HCT116 (cell line): ENCODE measurements around the gene NUDT22. TPM values are rescaled to one million over a fixed set of nuclear protein-coding genes. Genes with fewer than 3 reads are reported as not detected.

Experiments used
- ATAC-seq: fragments of 200-7000 bp; cut with Tn5 transposase; 2 replicates; pipeline ENCODE4 v1.9.1; 2020; ENCODE audit warnings: mild to moderate bottlenecking, moderate library complexity
- BruUV-seq: library from RNA; stranded (reverse); fragments of 400-500 nt; replicated peaks from 2 replicates; lab custom pipeline; 2021; lab: Mats Ljungman, UMichigan
- CTCF ChIA-PET: fragments of 300-600 bp; sonication (Branson Sonifier 250); formaldehyde crosslinking; loops from one replicate; lab custom pipeline; 2021; ENCODE audit warnings: antibody characterized with exemption; lab: Charles Lee
- POLR2A ChIA-PET: fragments of 300-600, 350-600 bp; sonication (Branson Sonifier 250); formaldehyde crosslinking; loops from one replicate; lab custom pipeline; 2021; ENCODE audit warnings: antibody characterized with exemption; lab: Charles Lee
- RAD21 ChIA-PET, 2 experiments: fragments of 300-600 bp; sonication (Branson Sonifier 250); formaldehyde crosslinking; loops; one replicate each; lab custom pipeline; 2023; ENCODE audit warnings: low total read pairs in 2 of 2; ENCODE audit not compliant: uncharacterized antibody in 2 of 2, unreplicated experiment in 2 of 2, low non-redundant PET in 1 of 2; lab: Charles Lee
- DNase-seq: peaks from one replicate; pipeline ENCODE4 v3.0.0-alpha.2; 2010; ENCODE audit warnings: low read depth, low spot score
- H2AFZ ChIP-seq: fragments of 200-600 bp; shearing (Covaris generic), sonication (generic); 2 replicates; pipeline ENCODE4 v1.6.1; 2017; ENCODE audit warnings: low read depth, mixed run types, mixed read lengths, antibody characterized with exemption, low read length; ENCODE audit not compliant: poor library complexity, severe bottlenecking
- H3K27ac ChIP-seq: 2 replicates; pipeline ENCODE4 v1.5.1; 2012; ENCODE audit warnings: low read depth, low read length
- H3K27me3 ChIP-seq: fragments of 200-600 bp; sonication (generic); 2 replicates; pipeline ENCODE4 v1.6.1; 2016; ENCODE audit warnings: mixed run types, low read length, mixed read lengths; ENCODE audit not compliant: insufficient read depth
- H3K36me3 ChIP-seq, 2 experiments: fragments of 200-500 bp in 1 of 2; fragments of 200-600 bp in 1 of 2; sonication (Bioruptor generic) in 1 of 2; sonication (generic) in 1 of 2; 2 replicates each; pipeline versions ENCODE4 v1.5.1 to v1.6.1; 2014 to 2016; ENCODE audit warnings: low read length in 2 of 2, inconsistent platforms in 1 of 2, mixed read lengths in 1 of 2, mixed run types in 1 of 2; ENCODE audit not compliant: insufficient read depth in 2 of 2, control insufficient read depth in 1 of 2
- H3K4me1 ChIP-seq, 2 experiments: fragments of 200-600 bp in 1 of 2; sonication (generic) in 1 of 2; 2 replicates each; pipeline versions ENCODE4 v1.5.1 to v1.6.1; 2012 to 2017; ENCODE audit warnings: low read length in 2 of 2, inconsistent platforms in 1 of 2, mild to moderate bottlenecking in 1 of 2, mixed read lengths in 1 of 2, mixed run types in 1 of 2, moderate library complexity in 1 of 2; ENCODE audit not compliant: insufficient read depth in 2 of 2, control insufficient read depth in 1 of 2
- H3K4me2 ChIP-seq: fragments of 200-600 bp; sonication (generic); 2 replicates; pipeline ENCODE4 v1.6.1; 2017; ENCODE audit warnings: mixed run types, low read length, mixed read lengths
- H3K4me3 ChIP-seq, 2 experiments: fragments of 200-600 bp in 1 of 2; sonication (generic) in 1 of 2; replicated peaks in 1 of 2; 2 replicates each; pipeline ENCODE4 v1.5.1; 2011 to 2016; ENCODE audit warnings: low read length in 2 of 2, control low read depth in 1 of 2, low read depth in 1 of 2, mild to moderate bottlenecking in 1 of 2, mixed read lengths in 1 of 2, mixed run types in 1 of 2
- H3K79me2 ChIP-seq: fragments of 200-600 bp; sonication (generic); 2 replicates; pipeline ENCODE4 v1.6.1; 2017; ENCODE audit warnings: mild to moderate bottlenecking, mixed run types, low read length, moderate library complexity, mixed read lengths; ENCODE audit not compliant: insufficient read depth
- H3K9ac ChIP-seq: fragments of 200-600 bp; sonication (generic); 2 replicates; pipeline ENCODE4 v1.6.1; 2016; ENCODE audit warnings: low read length, mixed read lengths
- H3K9me2 ChIP-seq: fragments of 200-600 bp; sonication (generic), shearing (Covaris generic); 2 replicates; pipeline ENCODE4 v1.6.1; 2017; ENCODE audit warnings: mixed run types, mild to moderate bottlenecking, moderate library complexity; ENCODE audit not compliant: insufficient read depth
- H3K9me3 ChIP-seq, 2 experiments: fragments of 200-500 bp in 1 of 2; fragments of 200-600 bp in 1 of 2; sonication (Bioruptor generic) in 1 of 2; sonication (generic) in 1 of 2; 2 replicates each; pipeline ENCODE4 v1.6.1; 2014 to 2017; ENCODE audit warnings: low read length in 2 of 2, mixed read lengths in 2 of 2, inconsistent platforms in 1 of 2, low read depth in 1 of 2, mild to moderate bottlenecking in 1 of 2, mixed run types in 1 of 2, moderate library complexity in 1 of 2; ENCODE audit not compliant: control insufficient read depth in 1 of 2, insufficient read depth in 1 of 2
- H4K20me1 ChIP-seq: fragments of 200-600 bp; sonication (generic), shearing (Covaris generic); 2 replicates; pipeline ENCODE4 v1.6.1; 2017; ENCODE audit warnings: mixed run types, mild to moderate bottlenecking, moderate library complexity; ENCODE audit not compliant: insufficient read depth
- CBX3 ChIP-seq: IDR thresholded peaks from 2 replicates; pipeline ENCODE4 v1.6.1; 2012; ENCODE audit warnings: low read depth
- EGR1 ChIP-seq: IDR thresholded peaks from 2 replicates; pipeline ENCODE4 v1.6.1; 2012; ENCODE audit warnings: low read depth
- ELF1 ChIP-seq: IDR thresholded peaks from 2 replicates; pipeline ENCODE4 v1.6.1; 2012; ENCODE audit warnings: low read depth, borderline replicate concordance
- EZH2 ChIP-seq: fragments of 200-600 bp; sonication (generic); IDR thresholded peaks from 2 replicates; pipeline ENCODE4 v1.6.1; 2017; ENCODE audit warnings: antibody characterized with exemption, mixed run types
- FOSL1 ChIP-seq: IDR thresholded peaks from 2 replicates; pipeline ENCODE4 v1.6.1; 2012; ENCODE audit warnings: low read depth
- JUND ChIP-seq: IDR thresholded peaks from 2 replicates; pipeline ENCODE4 v1.6.1; 2012
- RAD21 ChIP-seq: IDR thresholded peaks from 2 replicates; pipeline ENCODE4 v1.6.1; 2012; ENCODE audit warnings: low read depth, mild to moderate bottlenecking
- TCF7L2 ChIP-seq: IDR thresholded peaks from 2 replicates; pipeline ENCODE4 v1.7.0; 2011; ENCODE audit warnings: borderline replicate concordance, inconsistent platforms; ENCODE audit not compliant: insufficient read depth, insufficient read length; ENCODE audit errors: extremely low read depth
- ZBTB33 ChIP-seq: IDR thresholded peaks from 2 replicates; pipeline ENCODE4 v1.6.1; 2011; ENCODE audit warnings: mild to moderate bottlenecking, low read length, moderate library complexity; ENCODE audit not compliant: insufficient replicate concordance; ENCODE audit errors: extremely low read depth
- ZFX ChIP-seq: fragments of 450-650 bp; IDR thresholded peaks from 2 replicates; pipeline ENCODE4 v1.6.1; 2017
- ZNF274 ChIP-seq: fragments of 200-500 bp; sonication (Bioruptor generic); IDR thresholded peaks from 2 replicates; pipeline ENCODE4 v1.6.1; 2014; ENCODE audit warnings: mild to moderate bottlenecking, low read depth, low read length, inconsistent platforms
- intact Hi-C: fragments of 100-400 bp; cut with micrococcal nuclease; formaldehyde crosslinking; loops from 2 replicates; pipeline ENCODE4 v1.10.0; 2022
- total RNA-seq: library from RNA; stranded (reverse); gene quantifications from one replicate; pipeline ENCODE4 v1.2.1, GENCODE V29; 2021; ENCODE audit not compliant: unreplicated experiment

The NUDT22 gene
- total RNA-seq, 1 experiment from 2014 or later, result 70.9 TPM

- no peak for DNase-seq
- H3K79me2 ChIP-seq, result peaks cover 19% of the 10 kb centered on the region; the same call in 1 of the 2 replicates
- no peaks in the 10 kb centered on the region for H3K27me3 ChIP-seq
- no peaks in the 10 kb centered on the region for H4K20me1 ChIP-seq
- no peak overlapping the region for H2AFZ ChIP-seq
- intact Hi-C loops, result no loop called here
- ChIA-PET CTCF (interaction anchor here (0.8 to 1.5 kb wide), 2 partner anchors 20 to 80 kb away, joined by 3 to 4 read pairs; no protein-coding TSS in a partner anchor), POLR2A (no interaction called here), RAD21 (interaction anchor here in 1 of 2 experiments (0.8 kb wide), 1 partner anchor 20 kb away, joined by 3 read pairs; no protein-coding TSS in a partner anchor)
- H3K9me3 ChIP-seq, result no peaks in the 10 kb centered on the region
- H3K9ac ChIP-seq, result no peak overlapping the region
- peak overlapping the region in 1 of 2 experiments; percentile 90; a peak in 2 of 4 replicates for H3K4me3 ChIP-seq
- no peak for ATAC-seq
- peaks cover 10 to 26% of the 10 kb centered on the region in 2 experiments for H3K4me1 ChIP-seq
- no TSS peak for BruUV-seq
- H3K4me2 ChIP-seq, result peak overlapping the region; percentile 100
- peak overlapping the region; percentile 95; the same call in 1 of the 2 replicates for H3K27ac ChIP-seq
- TF ChIP-seq EZH2 (no peak), EGR1 (no peak), RAD21 (no peak), JUND (no peak), ZBTB33 (no peak), ELF1 (no peak), FOSL1 (no peak), TCF7L2 (no peak), ZFX (no peak), CBX3 (no peak), ZNF274 (no peak)
- TF ChIP-seq, all 23 proteins: peak for 0
- no peaks in the 10 kb centered on the region for H3K9me2 ChIP-seq
- H3K36me3 ChIP-seq, result peaks cover 0 to 6% of the 10 kb centered on the region in 2 experiments; a peak in 1 of 4 replicates
These were observed 1.8 kb upstream of the NUDT22 start for GRCh38 chr11:64224151-64224890.
